GM18499 (cell line): ENCODE results near the gene DCTN5.

Source experiments
- ATAC-seq: cut with Tn5 transposase; IDR thresholded peaks from one replicate; pipeline ENCODE4 v1.9.1; 2021; ENCODE audit warnings: moderate number of reproducible peaks; ENCODE audit not compliant: insufficient read depth, unreplicated experiment

The DCTN5 gene

GRCh38 chr16:23651943-23652468, 10.7 kb downstream of the DCTN5 start:
- ATAC-seq, result no peak

GRCh38 chr16:23663918-23664317, 22.7 kb downstream of the DCTN5 start:
- ATAC-seq, result no peak

DNA sequence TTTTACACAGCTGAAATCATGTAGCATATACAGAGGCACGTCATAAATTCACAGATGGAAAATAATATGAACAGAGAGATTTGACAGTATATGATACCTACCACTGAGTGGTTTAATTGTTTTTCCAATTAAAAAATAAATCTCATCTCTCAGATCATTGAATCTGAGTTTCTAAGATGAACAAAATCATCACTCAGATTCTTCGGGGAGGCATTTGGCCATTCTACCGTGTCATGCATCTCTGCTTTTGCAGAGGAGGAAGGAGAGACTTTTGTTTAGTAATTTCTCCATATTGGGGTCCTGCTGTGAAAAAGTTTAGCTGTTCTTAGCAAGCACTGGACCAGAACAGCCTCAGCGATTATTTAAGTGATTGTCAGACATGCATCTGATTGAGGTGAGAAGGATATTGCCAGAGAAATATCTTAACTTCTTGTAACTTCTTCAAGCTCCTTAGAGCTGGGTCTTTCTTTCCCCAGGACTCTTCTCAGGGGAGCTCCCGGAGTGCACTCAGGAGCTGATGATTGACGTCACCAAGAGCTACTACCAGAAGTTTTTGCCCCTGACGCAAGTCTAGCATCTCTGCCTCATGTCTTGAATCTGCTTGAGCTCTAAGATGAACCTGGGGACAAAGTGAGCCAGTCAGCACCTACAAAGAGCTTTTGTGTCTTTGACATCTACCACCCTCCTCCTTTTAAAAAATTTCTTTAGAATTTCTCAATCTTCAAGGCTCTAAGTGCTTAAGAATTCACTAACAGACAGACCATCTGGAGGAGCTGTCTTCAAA, 25.5 kb downstream of the DCTN5 start:
- no peak for ATAC-seq

DNA sequence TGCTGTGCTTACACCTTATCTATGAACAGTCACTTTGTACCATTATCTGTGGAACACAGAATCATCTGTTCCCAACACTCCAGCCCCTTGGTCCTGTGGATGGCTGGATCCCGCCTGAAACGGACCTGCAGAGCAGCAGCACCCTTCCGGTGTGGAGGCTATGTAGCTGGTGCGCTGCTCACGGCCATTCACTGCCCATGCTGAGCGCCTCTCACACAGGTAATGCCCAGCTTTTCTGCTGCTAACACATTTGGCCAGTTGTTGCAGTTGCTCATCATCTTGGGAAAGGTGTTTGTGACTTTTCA, 26.0 kb downstream of the DCTN5 start:
- ATAC-seq, result no peak

DNA sequence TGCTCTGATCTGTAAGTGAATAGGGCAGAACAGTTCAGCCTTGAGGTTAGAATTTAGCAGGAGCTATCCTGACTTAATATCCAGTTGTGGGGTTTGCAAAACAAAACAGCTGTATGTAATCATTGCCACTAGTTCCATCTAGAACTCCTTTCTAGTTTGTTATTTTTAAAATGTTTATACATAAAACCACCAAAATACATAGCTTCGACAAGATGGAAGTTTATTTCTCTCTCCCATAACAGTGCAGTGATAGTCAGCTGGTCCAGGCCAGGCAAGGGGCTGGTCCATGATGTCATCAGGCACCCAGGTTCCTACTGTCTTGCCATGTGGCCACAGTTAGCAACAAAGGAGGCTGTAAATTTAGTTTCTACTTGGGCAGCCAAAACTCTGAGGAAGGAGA, 27.0 kb downstream of the DCTN5 start:
- no peak for ATAC-seq

DNA sequence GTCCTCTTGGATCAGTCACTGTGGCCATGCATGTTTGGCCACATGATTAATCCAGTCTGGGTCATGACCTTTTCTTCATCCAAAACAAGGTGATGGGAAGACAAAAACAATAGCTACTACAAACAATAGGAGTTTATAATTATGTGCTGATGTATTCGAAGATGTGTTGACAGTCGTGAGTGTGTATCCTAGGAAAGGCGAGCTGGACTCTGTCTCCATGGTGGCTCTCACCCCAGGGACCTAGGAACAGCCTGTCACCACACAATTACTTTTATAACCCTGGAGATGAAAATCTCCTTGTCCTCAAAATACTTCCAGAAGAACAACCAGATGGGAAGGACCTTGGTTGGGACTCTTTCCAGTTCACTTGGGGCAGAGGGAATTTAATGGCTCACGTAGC, 27.6 kb downstream of the DCTN5 start:
- ATAC-seq, result no peak

DNA sequence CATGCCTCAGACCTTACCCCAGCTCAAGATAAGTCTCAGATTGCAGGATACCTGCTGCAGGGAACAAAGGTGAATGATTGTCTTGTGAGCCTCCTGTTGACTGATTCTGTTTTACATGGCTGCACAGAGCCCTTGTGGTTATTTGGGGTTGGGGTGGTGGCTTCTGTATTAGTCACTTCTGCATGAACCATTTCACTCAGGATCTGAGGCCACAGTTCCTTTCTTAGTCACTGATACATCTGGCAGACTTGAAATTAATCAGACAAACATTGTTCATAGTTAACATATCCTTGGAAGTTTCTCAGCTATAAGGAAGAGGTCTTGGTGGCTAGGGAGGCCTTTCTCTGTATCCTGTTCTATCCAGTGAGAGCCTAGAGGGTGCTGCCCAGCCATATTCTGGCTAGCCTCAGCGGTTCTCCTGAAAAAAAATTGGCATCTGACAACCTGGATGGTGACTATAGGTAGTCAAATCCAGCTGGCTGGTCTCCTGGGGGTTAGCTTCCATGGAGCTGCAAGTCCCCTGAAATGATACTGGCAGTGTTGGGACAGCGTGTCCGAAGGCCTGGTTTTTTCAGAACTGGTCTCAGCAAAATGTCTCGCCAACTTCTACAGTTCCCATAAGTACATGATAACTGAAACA, 29.0 kb downstream of the DCTN5 start:
- peak; percentile 91 for ATAC-seq

DNA sequence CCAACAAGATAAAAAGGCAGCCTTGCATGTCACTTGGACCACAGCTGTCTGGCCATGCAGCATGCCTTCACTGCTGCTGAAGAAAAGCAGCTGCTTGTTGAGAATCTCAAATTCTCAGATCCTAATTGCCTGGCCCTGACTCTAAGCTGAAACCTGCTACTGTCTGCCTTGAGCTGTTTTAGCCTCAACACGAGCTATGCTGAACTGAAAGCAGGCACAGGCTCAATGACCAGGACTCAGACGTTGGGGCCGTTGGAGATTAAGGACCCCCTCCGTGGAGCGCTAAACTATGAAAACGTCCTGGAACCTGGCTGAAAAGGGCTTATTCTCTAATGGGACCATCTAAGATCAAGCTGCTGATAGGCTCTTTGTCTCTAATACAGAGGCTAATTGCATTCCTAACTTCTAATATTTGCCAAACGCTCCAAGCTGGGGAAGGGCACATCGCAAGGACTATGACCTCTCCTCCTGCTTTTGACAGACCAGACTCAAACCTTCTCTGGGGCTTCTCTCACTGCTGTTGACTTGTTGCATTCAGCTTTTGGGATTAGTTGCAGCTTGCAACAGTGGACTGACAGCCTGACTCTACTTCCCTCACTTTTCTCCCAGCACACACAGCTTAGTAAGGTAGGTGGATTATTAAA, 32.8 kb downstream of the DCTN5 start:
- ATAC-seq, result no peak

GRCh38 chr16:23676924-23677480, 35.7 kb downstream of the DCTN5 start:
- no peak for ATAC-seq

- no peak for ATAC-seq
Observed at GRCh38 chr16:23678430-23679273, 37.4 kb downstream of the DCTN5 start, which contains the start of gene PLK1. Gene PLK1, plus strand, starts transcription at chr16:23678889. Its CDS starts 44 bp downstream, at chr16:23678933.

DNA sequence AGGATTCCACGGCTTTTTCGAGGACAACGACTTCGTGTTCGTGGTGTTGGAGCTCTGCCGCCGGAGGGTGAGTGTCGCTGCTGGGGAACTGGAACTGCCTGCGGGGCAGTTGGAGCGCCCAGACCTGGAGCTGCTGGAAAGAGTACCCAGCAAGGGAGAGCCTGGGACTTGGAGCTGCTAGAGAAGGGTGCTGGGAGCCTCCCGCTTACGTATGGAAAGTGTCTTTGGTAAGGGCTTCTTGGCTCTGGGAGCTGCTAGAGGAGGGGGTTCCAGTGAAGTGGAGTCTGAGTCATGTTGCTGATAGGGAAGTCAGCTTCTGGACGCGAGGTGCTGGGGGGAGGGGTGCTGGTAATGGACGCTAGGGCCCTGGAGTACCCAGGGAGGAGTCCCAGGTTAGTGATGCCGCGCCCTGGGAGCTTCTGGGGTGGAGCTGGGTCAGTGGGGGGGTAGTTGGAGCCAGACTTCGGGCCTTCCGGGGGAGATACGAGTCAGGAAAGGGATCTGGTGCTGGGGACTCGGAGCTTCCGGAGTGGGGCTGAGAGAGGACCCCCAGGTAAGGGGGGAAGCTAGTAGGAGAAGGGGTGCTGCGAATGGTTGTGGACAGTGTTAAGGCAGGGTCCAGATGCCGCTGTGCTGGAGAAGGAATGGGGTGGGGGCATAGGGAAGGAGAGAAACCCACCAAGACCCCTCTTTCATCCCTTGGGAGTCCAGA, 38.2 kb downstream of the DCTN5 start:
- ATAC-seq, result no peak

GRCh38 chr16:23679986-23680336, 38.7 kb downstream of the DCTN5 start:
- no peak for ATAC-seq

DNA sequence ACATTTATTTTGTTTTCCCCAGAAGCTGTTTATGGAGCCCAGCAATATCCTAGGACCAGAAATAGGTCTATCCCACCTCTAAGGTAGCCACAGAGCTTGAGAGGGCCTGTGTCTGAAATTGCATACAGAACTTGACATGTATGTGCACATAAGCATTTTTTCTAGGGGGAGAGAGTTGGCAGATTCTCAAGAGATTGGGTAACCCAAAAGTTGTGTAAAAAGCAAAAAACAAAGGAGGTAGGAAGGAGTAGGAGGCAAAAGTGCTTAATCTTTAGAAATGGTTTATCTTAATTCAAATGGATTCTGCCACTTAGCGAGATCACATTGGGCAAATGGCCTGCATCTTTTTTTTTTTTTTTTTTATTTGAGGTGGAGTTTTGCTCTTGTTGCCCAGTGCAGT, 40.9 kb downstream of the DCTN5 start:
- no peak for ATAC-seq

GRCh38 chr16:23683487-23683886, 42.2 kb downstream of the DCTN5 start:
- no peak for ATAC-seq

- ATAC-seq, result no peak
Observed at GRCh38 chr16:23687034-23687808, 46.0 kb downstream of the DCTN5 start.

- ATAC-seq, result no peak
Observed at GRCh38 chr16:23689442-23690187, 48.3 kb downstream of the DCTN5 start.

DNA sequence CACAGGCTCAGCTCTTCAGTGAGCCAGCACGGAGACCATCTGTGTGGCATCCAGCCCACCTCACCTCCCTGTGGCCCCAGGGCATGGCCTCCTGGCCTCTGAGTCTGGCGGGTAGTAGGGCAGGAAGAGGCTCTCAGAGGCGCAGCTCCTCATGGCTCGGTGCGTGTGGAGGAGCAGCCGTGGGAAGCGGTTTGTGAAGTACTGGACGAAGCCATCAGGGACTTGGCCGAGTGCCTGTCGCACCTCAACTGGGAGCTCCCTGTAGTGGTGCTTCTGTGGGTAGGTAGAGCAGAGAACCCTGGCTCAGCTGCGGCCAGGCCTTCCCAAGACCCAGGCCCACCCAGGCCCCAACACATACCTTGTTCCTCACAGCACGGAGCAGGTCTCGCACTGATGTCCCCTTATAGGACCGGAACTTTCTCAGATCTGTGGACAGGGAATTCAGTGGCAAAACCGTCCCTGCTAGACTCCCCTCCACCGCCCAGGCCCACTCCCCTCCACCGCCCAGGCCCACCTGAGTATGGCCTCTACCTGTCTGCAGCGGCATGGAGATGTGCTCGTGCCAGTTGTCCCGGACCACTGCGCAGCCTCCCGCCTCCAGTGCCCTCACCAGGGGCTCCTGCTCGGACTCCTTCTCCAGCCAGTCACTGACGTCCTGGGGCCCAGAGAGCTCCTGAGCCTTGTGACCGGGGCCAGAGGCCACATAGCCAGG, 49.7 kb downstream of the DCTN5 start:
- no peak for ATAC-seq
